GM15510 (cell line): ENCODE results near the gene ERP44.

ENCODE experiments used
- POLR2A ChIP-seq: IDR thresholded peaks from 3 replicates; pipeline ENCODE4 v1.6.1; 2011; ENCODE audit warnings: borderline replicate concordance; ENCODE audit not compliant: insufficient read length; ENCODE audit errors: extremely low read depth

The ERP44 gene

DNA sequence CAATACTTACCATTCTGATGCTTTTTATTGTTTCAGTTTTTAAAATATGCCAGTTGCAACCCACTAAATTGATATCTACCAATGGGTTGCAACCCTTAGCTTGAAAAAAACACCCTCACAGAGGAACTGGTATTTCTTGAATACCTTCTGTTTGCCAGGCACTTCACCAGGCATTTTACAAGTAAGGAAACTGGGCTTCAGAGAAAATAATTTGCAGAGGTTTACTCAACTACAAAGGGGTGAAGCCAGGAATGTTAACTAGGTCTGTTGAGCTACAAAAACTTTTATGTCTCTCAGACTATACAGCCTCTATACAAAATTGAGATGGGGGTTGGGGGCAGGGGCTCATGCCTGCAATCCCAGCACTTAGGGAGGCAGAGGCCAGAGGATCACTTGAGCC is 127.4 kb downstream of the ERP44 start:
- no peak for TF ChIP-seq POLR2A

DNA sequence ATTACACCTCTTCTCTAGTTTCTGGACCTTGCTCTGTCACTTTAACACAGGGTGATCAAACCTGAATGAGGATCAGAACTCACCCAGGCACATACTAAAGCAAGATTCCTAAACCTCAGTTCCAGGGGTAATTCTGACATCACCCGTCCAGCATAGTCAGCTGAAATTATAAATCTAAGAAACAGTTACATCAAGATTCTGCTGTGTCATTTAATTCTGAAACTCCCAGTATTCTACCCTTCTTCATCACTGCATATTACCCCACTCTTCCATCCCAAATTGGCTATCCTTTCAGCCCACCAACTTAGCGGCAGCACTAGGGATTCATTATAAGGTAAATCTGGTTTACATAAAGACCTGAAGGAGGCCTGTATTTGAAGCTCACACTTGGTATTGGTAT is 128.3 kb downstream of the ERP44 start:
- TF ChIP-seq POLR2A = no peak

DNA sequence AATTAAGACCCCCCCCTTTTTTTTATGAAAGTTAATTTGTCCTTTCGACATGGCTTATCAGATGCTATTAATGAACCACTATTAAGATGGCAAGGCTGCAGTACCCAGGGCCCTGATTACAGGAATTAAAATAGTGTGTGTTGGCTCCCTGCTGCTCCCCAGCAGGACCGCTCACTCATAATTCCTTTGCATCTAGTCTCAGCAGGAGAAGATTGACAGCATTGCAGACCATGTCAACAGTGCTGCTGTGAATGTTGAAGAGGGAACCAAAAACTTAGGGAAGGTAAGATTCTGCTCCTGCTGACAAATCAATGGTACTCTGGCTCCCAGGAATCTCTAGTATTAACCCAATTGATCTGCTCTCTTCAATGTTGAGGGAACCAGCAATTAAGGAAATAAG is 131.3 kb downstream of the ERP44 start:
- no peak for TF ChIP-seq POLR2A

DNA sequence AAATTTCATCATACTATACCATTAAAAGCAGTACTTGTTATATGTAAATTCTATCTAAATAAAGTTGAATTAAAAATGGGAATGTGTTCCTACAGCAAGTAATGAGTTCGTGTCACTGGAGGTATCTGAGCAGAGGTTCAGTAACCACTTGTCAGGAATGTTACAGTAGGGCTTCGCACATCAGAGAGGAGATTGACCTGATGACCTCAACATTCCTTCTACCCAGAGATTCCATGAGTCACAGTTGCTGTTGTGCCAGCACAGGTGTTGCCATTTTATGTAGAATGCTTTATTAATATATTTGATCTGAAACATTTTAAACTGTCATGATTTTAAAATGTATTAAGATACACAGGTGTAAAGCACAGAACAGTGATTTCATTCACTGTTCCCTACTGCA is 132.1 kb downstream of the ERP44 start:
- TF ChIP-seq POLR2A = no peak

DNA sequence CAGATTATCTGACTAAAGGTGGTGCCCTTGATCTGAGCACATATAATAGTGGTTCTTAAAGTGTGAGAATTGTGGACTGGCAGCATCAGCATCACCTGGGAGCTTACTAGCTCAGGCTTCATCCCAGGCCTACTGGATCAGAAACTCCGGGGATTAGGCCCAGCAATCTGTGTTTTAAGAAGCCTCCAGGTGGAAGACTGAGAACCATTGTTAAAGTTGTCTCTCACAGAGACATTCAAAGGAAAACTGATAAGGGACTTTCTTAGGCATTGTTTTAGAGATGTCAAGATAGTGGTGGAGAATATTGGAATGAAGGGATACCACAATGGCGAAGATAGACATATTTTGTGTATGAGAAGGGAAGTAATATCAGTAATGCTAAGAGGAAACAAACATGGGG is 132.8 kb downstream of the ERP44 start:
- no peak for TF ChIP-seq POLR2A

DNA sequence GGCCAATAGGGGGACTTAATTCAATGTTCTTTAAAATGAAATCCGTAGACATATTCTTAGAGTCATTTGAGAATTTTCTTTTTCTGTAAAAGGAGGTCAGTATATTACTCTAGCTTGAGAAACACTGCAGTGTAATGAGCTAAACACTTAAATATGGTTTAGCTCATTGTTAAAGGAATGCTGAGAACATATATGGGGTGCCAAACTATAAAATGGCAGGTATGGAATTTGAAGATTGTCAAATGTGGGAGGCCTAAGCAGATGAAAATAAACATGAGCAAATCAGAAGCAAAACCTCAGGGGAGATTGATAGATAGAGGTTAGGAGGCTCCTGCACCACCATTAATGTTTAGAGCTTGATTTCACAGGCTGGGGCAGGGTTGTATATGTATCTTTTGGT is 134.5 kb downstream of the ERP44 start:
- no peak for TF ChIP-seq POLR2A

DNA sequence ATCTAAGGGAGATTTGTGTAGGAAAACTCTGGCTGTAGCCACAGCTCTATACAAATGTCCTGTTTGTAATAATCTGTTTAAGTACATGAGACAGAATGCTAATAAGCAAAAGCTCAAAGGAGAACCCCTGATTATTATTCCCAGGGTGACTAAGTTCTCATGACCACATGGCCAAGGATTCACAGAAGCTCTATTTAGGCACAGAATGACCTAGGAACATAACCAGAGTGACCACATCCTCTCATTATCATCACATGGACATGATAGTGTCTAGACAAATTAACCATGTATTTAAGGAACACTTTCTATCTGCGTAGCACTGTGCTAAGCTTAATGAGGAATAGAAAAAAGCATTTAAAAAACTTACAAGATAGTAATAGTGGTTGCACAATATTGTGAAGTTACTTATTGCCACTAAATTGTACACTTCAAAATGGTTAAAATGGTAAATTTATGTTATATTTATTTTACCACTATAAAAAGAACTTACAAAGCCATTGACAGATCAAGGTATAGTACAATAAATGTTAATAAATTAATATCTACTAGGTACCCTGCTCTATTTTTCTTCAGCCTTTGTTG is 136.0 kb downstream of the ERP44 start:
- TF ChIP-seq POLR2A = no peak

DNA sequence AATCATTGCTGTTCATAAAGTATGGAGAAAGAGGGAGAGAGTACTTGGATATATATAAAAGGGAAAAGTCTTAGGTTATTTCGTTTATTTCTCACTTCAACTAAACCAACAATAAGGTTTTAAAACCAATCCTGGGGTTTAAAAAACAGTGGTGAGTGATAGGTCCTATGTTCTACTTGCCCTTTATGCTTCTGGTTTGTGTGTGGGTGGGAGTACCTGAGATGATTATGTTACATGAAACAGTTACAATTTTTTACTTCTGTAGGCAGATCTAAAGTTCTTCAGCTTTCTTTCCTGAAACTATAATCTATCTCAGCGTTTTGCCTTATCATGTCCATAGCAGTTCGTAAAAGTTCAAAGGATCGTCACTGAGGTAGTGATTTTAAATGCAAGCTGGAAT is 143.2 kb downstream of the ERP44 start:
- TF ChIP-seq POLR2A = no peak

DNA sequence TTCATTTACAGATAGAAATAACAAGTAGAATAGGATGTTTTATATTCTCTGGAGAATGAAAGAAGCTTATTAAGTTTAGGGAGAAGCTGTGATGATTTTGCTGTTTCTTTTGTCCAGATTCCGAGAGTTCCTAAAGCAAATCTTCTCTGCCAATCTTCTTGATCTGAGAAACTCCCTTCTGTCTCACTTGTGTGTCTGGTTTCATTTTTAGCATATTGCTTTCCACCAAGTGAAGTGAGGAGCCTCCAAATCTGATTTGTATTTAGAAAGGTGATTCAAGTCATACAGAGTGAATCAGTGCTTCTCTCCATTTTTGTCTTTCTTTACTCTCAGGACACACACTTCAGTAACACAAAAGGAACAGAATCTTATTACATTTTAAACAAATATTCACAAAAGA is 144.0 kb downstream of the ERP44 start:
- TF ChIP-seq POLR2A = no peak

DNA sequence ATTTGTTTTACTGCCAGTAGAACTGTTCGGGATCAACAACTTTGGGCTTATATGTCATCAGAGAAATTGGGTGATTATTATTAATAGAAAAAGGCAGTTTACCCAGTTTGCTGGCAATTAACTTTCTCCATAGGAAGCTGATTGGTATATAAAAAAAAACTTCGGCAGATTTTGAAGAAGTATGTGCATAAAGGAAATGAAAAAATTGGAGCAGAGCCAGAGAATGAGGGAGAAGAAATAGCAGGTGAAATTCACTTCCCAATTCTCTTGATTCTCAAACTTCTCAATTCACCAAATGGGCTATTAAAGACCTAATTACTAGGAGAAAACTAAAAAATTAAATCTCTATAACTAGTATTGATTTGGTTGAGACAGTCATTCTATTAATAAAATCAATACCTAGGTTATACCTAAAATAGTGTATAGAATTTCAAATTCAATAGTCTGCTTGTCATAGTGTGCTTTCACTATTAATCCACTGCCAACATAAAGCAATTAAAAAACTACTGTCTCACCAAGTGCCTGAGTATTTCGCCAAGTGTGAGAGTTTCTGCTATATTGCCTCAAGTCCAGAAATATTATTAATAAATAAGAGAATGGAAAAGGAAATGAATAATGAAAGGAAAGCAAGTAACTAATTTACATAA is 144.8 kb downstream of the ERP44 start:
- no peak for TF ChIP-seq POLR2A

DNA sequence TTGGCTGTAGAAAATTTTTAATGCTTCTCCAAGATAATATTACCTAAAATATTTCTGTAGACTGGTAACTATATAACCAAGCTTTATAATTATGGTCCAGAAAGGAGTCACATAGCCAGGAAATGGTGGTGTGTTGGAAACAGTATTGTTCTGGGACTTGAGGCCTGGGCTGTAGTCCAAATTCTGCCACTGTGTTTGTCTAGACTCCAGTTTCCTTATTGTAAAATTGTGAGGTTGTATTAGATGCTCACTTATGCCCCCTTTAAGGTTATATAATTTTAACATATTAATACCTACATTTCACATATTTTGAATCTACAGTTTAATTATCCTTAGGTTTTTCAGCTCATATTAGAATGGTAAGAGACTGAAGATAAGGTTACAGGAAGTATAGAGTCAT is 149.9 kb downstream of the ERP44 start:
- no peak for TF ChIP-seq POLR2A

DNA sequence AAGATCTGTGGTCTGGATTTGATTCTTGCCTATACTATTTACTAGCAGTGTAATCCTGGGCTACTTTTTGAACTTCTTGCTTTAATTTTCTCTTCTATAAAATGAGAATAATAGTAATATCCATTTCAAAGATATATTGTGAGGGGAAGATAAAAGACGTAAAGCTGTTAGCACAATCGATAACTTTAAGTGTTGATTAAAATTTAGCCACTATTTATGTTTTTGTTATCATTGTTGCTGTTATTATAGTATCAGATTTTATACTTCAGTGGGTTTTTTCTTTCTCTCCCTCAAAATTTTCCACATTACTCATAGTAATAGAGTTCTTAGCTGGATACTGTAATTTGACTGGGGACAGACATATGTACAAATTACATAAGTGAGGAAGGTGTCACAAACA is 150.3 kb downstream of the ERP44 start:
- no peak for TF ChIP-seq POLR2A

DNA sequence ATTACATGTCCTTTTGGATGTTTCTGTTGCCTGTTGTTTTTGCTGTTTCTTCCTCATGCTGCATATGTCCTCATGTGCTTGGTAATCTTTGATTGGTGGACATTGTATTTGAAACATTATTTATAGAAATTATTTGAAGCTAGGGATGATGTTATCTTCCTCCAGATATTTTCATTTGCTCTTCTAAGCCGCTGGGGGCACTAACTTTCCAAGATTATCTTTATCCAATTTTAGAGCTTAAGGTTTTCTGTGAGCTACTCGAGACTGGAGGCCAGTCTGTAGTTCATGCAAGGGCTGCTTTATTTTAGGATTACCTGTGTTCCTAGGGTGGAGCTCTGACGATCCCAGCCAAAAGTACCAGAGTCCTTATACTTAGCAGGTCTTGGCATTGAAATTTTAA is 151.4 kb downstream of the ERP44 start:
- no peak for TF ChIP-seq POLR2A

DNA sequence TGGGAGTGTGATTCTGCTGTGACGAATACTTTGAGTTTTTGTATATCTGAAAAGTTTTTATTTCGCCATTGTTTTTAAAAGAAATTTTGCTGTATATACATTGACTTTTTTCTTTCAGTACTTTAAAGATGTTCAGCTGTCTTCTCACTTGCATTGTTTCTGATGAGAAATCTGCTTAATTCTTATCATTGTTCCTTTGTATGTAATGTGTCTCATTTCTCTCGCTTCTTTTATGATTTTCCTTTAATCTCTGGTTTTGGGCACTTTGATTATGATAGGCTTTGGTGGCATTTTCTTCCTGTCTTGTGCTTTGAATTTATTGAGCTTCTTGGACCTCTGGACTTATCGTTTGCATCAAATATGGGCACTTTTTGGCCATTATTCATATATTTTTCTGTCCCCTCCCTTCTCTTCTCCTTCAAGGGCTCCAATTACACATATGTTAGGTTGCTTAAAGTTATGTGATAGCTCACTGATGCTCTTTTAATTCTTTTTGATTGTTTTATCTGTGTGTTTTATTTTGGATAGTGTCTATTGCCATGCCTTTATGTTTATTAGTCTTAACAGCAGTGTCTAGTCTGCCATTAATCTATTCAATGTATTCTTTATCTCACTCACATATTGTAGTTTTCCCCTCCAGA is 161.7 kb downstream of the ERP44 start:
- TF ChIP-seq POLR2A = no peak

DNA sequence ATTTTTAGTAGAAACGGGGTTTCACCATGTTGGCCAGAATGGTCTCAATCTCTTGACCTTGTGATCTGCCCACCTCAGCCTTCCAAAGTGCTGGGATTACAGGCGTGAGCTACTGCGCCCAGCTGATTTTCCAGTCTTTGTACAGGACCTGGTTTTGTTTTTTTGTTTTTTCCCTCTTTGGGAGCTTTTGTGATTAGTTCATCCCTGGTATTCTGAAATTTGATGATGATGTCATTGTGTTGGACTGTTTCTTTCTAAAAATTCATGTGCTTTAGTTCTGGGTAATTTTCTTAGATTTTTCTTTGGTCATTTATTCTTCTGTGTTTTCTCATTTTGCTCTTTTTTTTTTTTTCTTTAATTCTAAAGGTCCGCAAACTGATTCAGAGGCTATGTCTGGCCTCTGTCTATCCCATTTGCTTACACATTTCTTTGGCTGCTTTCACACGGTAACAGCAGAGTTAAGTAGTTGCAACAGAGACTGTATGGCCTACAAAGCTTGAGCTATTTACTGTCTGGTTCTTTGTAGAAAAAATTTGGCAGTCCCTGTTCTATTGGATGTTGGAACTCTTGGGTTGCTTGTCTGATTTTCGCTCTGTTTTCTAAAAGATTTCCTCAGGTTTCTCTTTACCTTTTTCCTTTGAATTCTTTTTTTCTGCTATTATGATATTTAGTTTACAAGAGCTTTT is 167.5 kb downstream of the ERP44 start:
- TF ChIP-seq POLR2A = no peak

DNA sequence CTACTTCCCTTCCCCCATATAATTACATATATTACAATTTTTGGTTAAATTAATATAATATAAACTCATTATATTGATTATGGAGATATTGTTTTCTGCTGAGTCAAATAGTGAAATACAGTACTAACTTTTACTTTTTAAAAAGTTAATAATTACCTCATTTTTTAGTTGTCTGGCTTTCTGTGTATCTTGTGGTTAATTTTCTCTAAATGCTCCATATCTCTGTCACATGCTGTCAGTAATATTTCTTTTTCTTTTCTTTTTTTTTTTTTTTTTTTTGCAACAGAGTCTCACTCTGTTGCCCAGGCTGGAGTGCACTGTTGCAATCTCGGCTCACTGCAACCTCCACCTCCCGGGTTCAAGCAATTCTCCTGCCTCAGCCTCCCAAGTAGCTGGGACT is 169.1 kb downstream of the ERP44 start:
- TF ChIP-seq POLR2A = no peak
